PC-9 (cell line): ENCODE measurements around the gene FBXL17.

Experiments used
- EZH2 ChIP-seq: fragments of 200-600 bp; sonication (generic); IDR thresholded peaks from 2 replicates; pipeline ENCODE4 v1.8.0; 2017; ENCODE audit warnings: antibody characterized with exemption, low read depth
- TF ChIP-seq, protein P1 (sequence below): fragments of 200-600 bp; sonication (generic); conservative IDR thresholded peaks from 2 replicates; pipeline ENCODE4 v1.6.1; 2017; ENCODE audit warnings: mixed run types, antibody characterized with exemption, mild to moderate bottlenecking, moderate library complexity

- TF ChIP-seq, protein P1, sequence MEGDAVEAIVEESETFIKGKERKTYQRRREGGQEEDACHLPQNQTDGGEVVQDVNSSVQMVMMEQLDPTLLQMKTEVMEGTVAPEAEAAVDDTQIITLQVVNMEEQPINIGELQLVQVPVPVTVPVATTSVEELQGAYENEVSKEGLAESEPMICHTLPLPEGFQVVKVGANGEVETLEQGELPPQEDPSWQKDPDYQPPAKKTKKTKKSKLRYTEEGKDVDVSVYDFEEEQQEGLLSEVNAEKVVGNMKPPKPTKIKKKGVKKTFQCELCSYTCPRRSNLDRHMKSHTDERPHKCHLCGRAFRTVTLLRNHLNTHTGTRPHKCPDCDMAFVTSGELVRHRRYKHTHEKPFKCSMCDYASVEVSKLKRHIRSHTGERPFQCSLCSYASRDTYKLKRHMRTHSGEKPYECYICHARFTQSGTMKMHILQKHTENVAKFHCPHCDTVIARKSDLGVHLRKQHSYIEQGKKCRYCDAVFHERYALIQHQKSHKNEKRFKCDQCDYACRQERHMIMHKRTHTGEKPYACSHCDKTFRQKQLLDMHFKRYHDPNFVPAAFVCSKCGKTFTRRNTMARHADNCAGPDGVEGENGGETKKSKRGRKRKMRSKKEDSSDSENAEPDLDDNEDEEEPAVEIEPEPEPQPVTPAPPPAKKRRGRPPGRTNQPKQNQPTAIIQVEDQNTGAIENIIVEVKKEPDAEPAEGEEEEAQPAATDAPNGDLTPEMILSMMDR = no peak
- no peak for TF ChIP-seq EZH2
Measured at GRCh38 chr5:107929080-107929479, 452.8 kb downstream of the FBXL17 start.
